HL-60 (cell line): ENCODE results near the gene MAN2B2.

ENCODE experiments used
- GABPA ChIP-seq: IDR thresholded peaks from 2 replicates; pipeline ENCODE4 v1.6.1; 2012; ENCODE audit warnings: low read depth
- POLR2AphosphoS5 ChIP-seq: IDR thresholded peaks from 2 replicates; pipeline ENCODE4 v1.6.1; 2012; ENCODE audit warnings: low read depth
- REST ChIP-seq: IDR thresholded peaks from 2 replicates; pipeline ENCODE4 v1.6.1; 2012; ENCODE audit warnings: low read depth; ENCODE audit not compliant: insufficient replicate concordance
- SPI1 ChIP-seq: IDR thresholded peaks from 2 replicates; pipeline ENCODE4 v1.6.1; 2012; ENCODE audit warnings: low read depth, mild to moderate bottlenecking, borderline replicate concordance
- TF ChIP-seq, protein P1 (sequence below): IDR thresholded peaks from one replicate; pipeline ENCODE4 v1.5.1; 2011; ENCODE audit warnings: low read length, control low read depth, inconsistent platforms; ENCODE audit not compliant: insufficient read depth

GRCh38 chr4:6626066-6626465, 51.1 kb downstream of the MAN2B2 start:
- TF ChIP-seq POLR2AphosphoS5 (no peak), GABPA (no peak), REST (no peak), SPI1 (no peak)
- TF ChIP-seq, protein P1, sequence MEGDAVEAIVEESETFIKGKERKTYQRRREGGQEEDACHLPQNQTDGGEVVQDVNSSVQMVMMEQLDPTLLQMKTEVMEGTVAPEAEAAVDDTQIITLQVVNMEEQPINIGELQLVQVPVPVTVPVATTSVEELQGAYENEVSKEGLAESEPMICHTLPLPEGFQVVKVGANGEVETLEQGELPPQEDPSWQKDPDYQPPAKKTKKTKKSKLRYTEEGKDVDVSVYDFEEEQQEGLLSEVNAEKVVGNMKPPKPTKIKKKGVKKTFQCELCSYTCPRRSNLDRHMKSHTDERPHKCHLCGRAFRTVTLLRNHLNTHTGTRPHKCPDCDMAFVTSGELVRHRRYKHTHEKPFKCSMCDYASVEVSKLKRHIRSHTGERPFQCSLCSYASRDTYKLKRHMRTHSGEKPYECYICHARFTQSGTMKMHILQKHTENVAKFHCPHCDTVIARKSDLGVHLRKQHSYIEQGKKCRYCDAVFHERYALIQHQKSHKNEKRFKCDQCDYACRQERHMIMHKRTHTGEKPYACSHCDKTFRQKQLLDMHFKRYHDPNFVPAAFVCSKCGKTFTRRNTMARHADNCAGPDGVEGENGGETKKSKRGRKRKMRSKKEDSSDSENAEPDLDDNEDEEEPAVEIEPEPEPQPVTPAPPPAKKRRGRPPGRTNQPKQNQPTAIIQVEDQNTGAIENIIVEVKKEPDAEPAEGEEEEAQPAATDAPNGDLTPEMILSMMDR, result no peak
